Activated CD8-positive, alpha-beta T cell treated with anti-CD3 and anti-CD28 coated beads for 36 hours (primary cell): ENCODE data around the gene LCE3B. TPM values are rescaled to one million over a fixed set of nuclear protein-coding genes. Genes with fewer than 3 reads are reported as not detected.
"Not testable (repeated sequence)": the region's sequence is repeated elsewhere in the genome, so short reads cannot be mapped to it uniquely, and the experiment has no call there.

Source experiments
- ATAC-seq: fragments of 200-7000 bp; cut with Tn5 transposase; one replicate; pipeline ENCODE4 v1.10.0; 2021; ENCODE audit warnings: mild to moderate bottlenecking, moderate library complexity
- CTCF ChIA-PET: fragments of 350-600 bp; sonication (Branson Sonifier 250); formaldehyde crosslinking; loops from one replicate; lab custom pipeline; 2021; ENCODE audit warnings: antibody characterized with exemption; lab: Charles Lee
- POLR2A ChIA-PET: fragments of 350-600 bp; sonication (Branson Sonifier 250); formaldehyde crosslinking; loops from one replicate; lab custom pipeline; 2021; ENCODE audit warnings: antibody characterized with exemption; lab: Charles Lee
- DNase-seq: peaks from one replicate; pipeline ENCODE4 v3.0.0-alpha.2; 2020
- H3K27ac Mint-ChIP-seq: one replicate; pipeline ENCODE4 v1.8.0; 2021; ENCODE audit warnings: mild to moderate bottlenecking, mixed read lengths
- H3K27me3 Mint-ChIP-seq: one replicate; pipeline ENCODE4 v1.8.0; 2021; ENCODE audit warnings: mixed read lengths
- H3K36me3 Mint-ChIP-seq: one replicate; pipeline ENCODE4 v1.8.0; 2021; ENCODE audit warnings: low read depth, mixed read lengths
- H3K4me1 Mint-ChIP-seq: one replicate; pipeline ENCODE4 v1.8.0; 2021; ENCODE audit warnings: low read depth, mixed read lengths
- H3K4me3 Mint-ChIP-seq: one replicate; pipeline ENCODE4 v1.8.0; 2021; ENCODE audit warnings: mild to moderate bottlenecking, moderate library complexity, mixed read lengths
- H3K9me3 Mint-ChIP-seq: one replicate; pipeline ENCODE4 v1.8.0; 2021; ENCODE audit warnings: mixed read lengths
- intact Hi-C: fragments of 100-400 bp; cut with micrococcal nuclease; formaldehyde crosslinking; loops from one replicate; pipeline ENCODE4 v1.10.0; 2022
- total RNA-seq, 2 experiments: library from RNA; stranded (reverse); gene quantifications; one replicate each; pipeline ENCODE4 v1.2.3, GENCODE V29; 2021
- TF ChIP-seq, protein P1 (sequence below): fragments of 200-600 bp; IDR thresholded peaks from one replicate; pipeline ENCODE4 v1.8.0; 2022; ENCODE audit warnings: antibody characterized with exemption, mild to moderate bottlenecking

The LCE3B gene, protein sequence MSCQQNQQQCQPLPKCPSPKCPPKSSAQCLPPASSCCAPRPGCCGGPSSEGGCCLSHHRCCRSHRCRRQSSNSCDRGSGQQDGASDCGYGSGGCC
- total RNA-seq: not detected

DNA sequence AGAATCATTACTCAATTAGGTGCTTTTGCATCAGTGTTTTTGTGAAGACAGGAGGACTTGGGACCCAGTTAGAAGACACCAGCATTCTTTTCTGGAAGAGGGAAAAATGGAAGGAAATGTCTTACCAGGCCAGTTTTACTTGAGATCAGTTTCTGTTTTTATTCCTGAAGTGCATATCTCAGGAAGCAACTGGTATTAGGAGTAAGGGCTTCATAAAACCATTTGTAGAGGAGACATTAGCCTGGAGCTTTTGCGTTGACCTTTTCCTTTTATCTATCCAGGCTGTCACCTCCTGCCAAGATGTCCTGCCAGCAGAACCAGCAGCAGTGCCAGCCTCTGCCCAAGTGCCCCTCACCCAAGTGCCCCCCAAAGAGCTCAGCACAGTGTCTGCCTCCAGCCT lies at the start of gene LCE3B:
LCE3B (plus strand) TSS at position 301 of the 400 bp plus-strand sequence; CDS start at position 301, 0 bp downstream.
- CTCF ChIA-PET: no interaction called here

DNA sequence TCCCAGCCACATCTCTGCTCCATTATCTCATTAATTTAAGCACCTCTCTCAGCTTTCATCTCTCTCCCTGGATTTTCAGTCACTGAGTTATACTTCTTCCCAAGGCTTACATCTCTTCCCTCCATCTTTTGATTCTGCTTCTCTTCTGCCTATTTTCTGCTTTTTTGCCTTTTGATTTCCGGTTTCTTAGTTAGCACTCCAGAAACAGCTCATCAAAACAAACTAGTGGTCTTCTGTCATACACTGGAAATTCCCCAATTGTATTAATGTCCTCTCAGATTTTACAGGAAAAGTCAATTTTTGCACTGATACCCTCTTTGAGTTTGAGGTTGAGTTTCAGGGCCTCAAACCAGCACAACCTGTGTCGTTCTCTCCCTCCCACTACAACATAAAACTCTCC lies 48.5 kb upstream of the LCE3B start:
- ChIA-PET POLR2A (no interaction called here), CTCF (no interaction called here)
- H3K27ac Mint-ChIP-seq: no peak overlapping the region
- H3K36me3 Mint-ChIP-seq: no peaks in the 10 kb centered on the region
- intact Hi-C loops: no loop called here
- TF ChIP-seq, protein P1, sequence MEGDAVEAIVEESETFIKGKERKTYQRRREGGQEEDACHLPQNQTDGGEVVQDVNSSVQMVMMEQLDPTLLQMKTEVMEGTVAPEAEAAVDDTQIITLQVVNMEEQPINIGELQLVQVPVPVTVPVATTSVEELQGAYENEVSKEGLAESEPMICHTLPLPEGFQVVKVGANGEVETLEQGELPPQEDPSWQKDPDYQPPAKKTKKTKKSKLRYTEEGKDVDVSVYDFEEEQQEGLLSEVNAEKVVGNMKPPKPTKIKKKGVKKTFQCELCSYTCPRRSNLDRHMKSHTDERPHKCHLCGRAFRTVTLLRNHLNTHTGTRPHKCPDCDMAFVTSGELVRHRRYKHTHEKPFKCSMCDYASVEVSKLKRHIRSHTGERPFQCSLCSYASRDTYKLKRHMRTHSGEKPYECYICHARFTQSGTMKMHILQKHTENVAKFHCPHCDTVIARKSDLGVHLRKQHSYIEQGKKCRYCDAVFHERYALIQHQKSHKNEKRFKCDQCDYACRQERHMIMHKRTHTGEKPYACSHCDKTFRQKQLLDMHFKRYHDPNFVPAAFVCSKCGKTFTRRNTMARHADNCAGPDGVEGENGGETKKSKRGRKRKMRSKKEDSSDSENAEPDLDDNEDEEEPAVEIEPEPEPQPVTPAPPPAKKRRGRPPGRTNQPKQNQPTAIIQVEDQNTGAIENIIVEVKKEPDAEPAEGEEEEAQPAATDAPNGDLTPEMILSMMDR: no peak
- no peak overlapping the region for H3K4me3 Mint-ChIP-seq
- peaks cover 10% of the 10 kb centered on the region for H3K27me3 Mint-ChIP-seq
- peaks cover 8% of the 10 kb centered on the region for H3K9me3 Mint-ChIP-seq
- no peaks in the 10 kb centered on the region for H3K4me1 Mint-ChIP-seq
- DNase-seq: no peak
- ATAC-seq: no peak

More for the DNA sequence above, at the start of gene LCE3B:
- Mint-ChIP-seq H3K9me3 (peaks cover 2% of the 10 kb centered on the region), H3K4me1 (no peaks in the 10 kb centered on the region), H3K27me3 (no peaks in the 10 kb centered on the region), H3K36me3 (no peaks in the 10 kb centered on the region), H3K27ac (no peak within 1 kb of the TSS), H3K4me3 (no peak within 1 kb of the TSS)
- intact Hi-C loops: no loop called here
- POLR2A ChIA-PET: no interaction called here
- no peak for DNase-seq
- no peak for ATAC-seq
- TF ChIP-seq, protein P1: no peak

DNA sequence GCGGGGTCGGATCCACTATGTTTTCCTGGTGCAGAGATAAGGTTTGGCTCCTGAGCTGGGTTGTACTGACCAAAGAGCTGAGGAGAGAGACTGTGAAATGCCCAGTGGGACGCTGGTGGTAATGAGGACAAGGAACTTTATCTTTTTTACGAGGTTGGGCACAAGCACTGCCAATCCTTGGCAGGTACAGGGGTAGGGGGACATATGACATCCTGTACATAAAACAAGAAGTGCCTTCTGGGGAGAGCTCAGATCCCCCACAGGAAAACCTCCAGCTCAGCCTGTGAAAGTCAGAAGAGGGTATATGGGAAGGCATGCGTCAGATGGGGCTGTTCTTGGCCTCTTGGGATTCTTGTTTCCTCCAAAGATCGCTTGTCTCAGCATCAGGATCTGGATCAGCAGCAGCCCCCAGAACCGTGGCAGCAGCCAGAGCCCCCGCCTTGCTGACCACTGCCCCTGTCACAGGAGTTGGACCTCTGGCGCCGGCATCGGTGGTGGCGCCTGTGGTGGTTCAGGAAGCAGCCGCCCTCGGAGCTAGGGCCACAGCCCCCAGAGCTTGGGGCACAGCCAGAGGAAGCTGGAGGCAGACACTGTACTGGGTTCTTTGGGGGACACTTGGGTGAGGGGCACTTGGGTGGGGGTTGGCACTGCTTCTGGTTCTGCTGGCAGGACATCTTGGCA lies 47.9 kb upstream of the LCE3B start:
- no peaks in the 10 kb centered on the region for H3K36me3 Mint-ChIP-seq
- ChIA-PET CTCF (no interaction called here), POLR2A (no interaction called here)
- TF ChIP-seq, protein P1: no peak
- peaks cover 11% of the 10 kb centered on the region for H3K27me3 Mint-ChIP-seq
- H3K4me1 Mint-ChIP-seq: no peaks in the 10 kb centered on the region
- no peak for DNase-seq
- H3K9me3 Mint-ChIP-seq: peaks cover 8% of the 10 kb centered on the region
- intact Hi-C loops: no loop called here
- no peak for ATAC-seq
- no peak overlapping the region for H3K4me3 Mint-ChIP-seq
- no peak overlapping the region for H3K27ac Mint-ChIP-seq

DNA sequence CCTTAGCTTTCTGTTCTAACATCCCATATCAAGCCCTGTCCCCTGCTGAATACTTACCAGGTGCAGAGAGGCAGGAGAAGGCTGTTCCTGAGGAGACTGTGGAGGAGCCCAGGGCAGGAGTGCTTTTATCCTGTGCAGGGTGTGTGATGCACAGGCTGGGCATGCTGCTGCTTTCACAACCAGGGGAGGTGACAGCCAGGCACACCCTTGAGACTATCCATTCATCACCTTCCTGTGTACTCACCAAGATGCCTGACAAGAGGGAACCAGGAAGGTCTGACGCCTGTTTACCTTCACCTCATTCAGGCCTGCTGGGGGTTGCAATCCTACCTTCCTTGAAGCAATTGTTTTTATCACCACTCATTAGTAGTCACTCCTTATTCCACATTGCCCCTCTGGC lies 46.9 kb upstream of the LCE3B start, which contains the start of gene LCE3E:
LCE3E (minus strand) TSS at position 100 of the 400 bp plus-strand sequence. CDS start 572 bp downstream, outside the sequence.
- no peak for DNase-seq
- Mint-ChIP-seq H3K4me1 (no peaks in the 10 kb centered on the region), H3K27ac (no peak within 1 kb of the TSS), H3K9me3 (peaks cover 8% of the 10 kb centered on the region), H3K27me3 (peaks cover 21% of the 10 kb centered on the region), H3K36me3 (no peaks in the 10 kb centered on the region), H3K4me3 (no peak within 1 kb of the TSS)
- intact Hi-C loops: no loop called here
- ChIA-PET CTCF (no interaction called here), POLR2A (no interaction called here)
- TF ChIP-seq, protein P1: no peak
- ATAC-seq: no peak

DNA sequence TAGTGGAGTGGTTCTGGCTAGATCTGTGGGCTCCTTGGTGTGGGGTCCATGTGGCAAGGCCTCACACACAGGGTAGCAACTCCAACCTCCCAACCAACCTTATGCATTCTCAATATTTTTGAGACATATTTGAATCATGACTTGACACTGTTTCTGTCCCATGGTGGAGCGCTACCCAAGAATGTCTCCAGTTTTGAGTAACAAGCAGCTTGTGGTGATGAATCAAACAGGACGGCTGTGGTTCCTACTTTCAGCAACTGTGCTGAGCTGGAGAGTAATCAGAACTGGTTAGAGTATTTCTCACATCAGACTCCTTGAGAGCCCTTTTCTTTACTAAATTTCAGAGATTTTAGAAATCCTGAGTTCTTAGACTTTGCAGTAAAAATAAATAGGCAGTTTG lies 36.4 kb upstream of the LCE3B start:
- POLR2A ChIA-PET: no interaction called here
- Mint-ChIP-seq H3K4me3 (no peak overlapping the region), H3K36me3 (no peaks in the 10 kb centered on the region), H3K9me3 (no peaks in the 10 kb centered on the region), H3K27ac (no peak overlapping the region), H3K27me3 (peaks cover 18% of the 10 kb centered on the region), H3K4me1 (no peaks in the 10 kb centered on the region)
- no peak for ATAC-seq
- TF ChIP-seq, protein P1: no peak
- DNase-seq: peak; percentile 5
- CTCF ChIA-PET: interaction anchor here (1.0 to 1.4 kb wide), 2 partner anchors 45 to 97 kb away, joined by 3 read pairs; no protein-coding TSS in a partner anchor
- intact Hi-C loops: no loop called here

DNA sequence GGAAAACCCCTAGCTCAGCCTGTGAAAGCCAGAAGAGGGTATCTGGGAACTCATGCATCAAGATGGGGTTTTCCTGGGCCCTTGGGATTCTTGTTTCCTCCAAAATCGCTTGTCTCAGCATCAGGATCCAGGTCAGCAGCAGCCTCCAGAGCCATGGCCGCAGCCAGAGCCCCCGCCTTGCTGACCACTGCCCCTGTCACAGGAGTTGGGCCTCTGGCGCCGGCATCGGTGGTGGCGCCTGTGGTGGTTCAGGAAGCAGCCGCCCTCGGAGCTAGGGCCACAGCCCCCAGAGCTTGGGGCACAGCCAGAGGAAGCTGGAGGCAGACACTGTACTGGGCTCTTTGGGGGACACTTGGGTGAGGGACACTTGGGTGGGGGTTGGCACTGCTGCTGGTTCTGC lies 34.1 kb upstream of the LCE3B start:
- DNase-seq, intact Hi-C loops, ATAC-seq, H3K27ac Mint-ChIP-seq, H3K36me3 Mint-ChIP-seq, H3K4me3 Mint-ChIP-seq, H3K4me1 Mint-ChIP-seq, H3K27me3 Mint-ChIP-seq, H3K9me3 Mint-ChIP-seq, CTCF ChIA-PET: not testable (repeated sequence)
- POLR2A ChIA-PET: interaction anchor here (0.7 kb wide), 1 partner anchor 525 kb away, joined by 3 read pairs; no protein-coding TSS in a partner anchor
